Measurements from ENCODE around the gene ENAH.

DNA sequence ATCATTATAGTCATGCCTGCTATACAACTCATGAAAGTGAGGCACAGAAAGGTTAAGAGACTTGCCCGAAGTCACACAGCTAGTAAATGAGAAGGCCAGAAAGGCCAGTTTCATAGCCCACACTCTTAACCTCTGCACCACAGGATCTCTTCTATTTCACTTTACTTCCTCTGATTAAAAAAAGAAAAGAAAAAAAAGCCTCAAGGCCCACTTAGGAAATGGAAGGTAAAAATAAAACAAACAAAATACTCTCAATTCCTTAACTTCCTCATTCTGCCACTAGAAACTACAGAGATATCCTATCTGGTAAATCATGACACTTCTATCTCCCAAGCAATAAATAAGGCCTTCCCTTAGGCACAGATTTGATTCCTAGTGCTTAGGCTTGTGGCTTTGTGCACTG lies 7.6 kb upstream of the ENAH start:
- TF ChIP-seq, protein P1, sequence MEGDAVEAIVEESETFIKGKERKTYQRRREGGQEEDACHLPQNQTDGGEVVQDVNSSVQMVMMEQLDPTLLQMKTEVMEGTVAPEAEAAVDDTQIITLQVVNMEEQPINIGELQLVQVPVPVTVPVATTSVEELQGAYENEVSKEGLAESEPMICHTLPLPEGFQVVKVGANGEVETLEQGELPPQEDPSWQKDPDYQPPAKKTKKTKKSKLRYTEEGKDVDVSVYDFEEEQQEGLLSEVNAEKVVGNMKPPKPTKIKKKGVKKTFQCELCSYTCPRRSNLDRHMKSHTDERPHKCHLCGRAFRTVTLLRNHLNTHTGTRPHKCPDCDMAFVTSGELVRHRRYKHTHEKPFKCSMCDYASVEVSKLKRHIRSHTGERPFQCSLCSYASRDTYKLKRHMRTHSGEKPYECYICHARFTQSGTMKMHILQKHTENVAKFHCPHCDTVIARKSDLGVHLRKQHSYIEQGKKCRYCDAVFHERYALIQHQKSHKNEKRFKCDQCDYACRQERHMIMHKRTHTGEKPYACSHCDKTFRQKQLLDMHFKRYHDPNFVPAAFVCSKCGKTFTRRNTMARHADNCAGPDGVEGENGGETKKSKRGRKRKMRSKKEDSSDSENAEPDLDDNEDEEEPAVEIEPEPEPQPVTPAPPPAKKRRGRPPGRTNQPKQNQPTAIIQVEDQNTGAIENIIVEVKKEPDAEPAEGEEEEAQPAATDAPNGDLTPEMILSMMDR (IDR thresholded peaks at IDR 0.05; ENCODE audit: insufficient read depth, low read length): no peak
- TF ChIP-seq, protein P2, sequence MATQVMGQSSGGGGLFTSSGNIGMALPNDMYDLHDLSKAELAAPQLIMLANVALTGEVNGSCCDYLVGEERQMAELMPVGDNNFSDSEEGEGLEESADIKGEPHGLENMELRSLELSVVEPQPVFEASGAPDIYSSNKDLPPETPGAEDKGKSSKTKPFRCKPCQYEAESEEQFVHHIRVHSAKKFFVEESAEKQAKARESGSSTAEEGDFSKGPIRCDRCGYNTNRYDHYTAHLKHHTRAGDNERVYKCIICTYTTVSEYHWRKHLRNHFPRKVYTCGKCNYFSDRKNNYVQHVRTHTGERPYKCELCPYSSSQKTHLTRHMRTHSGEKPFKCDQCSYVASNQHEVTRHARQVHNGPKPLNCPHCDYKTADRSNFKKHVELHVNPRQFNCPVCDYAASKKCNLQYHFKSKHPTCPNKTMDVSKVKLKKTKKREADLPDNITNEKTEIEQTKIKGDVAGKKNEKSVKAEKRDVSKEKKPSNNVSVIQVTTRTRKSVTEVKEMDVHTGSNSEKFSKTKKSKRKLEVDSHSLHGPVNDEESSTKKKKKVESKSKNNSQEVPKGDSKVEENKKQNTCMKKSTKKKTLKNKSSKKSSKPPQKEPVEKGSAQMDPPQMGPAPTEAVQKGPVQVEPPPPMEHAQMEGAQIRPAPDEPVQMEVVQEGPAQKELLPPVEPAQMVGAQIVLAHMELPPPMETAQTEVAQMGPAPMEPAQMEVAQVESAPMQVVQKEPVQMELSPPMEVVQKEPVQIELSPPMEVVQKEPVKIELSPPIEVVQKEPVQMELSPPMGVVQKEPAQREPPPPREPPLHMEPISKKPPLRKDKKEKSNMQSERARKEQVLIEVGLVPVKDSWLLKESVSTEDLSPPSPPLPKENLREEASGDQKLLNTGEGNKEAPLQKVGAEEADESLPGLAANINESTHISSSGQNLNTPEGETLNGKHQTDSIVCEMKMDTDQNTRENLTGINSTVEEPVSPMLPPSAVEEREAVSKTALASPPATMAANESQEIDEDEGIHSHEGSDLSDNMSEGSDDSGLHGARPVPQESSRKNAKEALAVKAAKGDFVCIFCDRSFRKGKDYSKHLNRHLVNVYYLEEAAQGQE (IDR thresholded peaks at IDR 0.05; ENCODE audit: insufficient replicate concordance, low read depth): no peak

Data from HL-60 (cell line).